ENCODE data around the gene SFTPA2.
"Not testable (repeated sequence)": the region's sequence is repeated elsewhere in the genome, so short reads cannot be mapped to it uniquely, and the experiment has no call there.

SFTPA2 gene

DNA sequence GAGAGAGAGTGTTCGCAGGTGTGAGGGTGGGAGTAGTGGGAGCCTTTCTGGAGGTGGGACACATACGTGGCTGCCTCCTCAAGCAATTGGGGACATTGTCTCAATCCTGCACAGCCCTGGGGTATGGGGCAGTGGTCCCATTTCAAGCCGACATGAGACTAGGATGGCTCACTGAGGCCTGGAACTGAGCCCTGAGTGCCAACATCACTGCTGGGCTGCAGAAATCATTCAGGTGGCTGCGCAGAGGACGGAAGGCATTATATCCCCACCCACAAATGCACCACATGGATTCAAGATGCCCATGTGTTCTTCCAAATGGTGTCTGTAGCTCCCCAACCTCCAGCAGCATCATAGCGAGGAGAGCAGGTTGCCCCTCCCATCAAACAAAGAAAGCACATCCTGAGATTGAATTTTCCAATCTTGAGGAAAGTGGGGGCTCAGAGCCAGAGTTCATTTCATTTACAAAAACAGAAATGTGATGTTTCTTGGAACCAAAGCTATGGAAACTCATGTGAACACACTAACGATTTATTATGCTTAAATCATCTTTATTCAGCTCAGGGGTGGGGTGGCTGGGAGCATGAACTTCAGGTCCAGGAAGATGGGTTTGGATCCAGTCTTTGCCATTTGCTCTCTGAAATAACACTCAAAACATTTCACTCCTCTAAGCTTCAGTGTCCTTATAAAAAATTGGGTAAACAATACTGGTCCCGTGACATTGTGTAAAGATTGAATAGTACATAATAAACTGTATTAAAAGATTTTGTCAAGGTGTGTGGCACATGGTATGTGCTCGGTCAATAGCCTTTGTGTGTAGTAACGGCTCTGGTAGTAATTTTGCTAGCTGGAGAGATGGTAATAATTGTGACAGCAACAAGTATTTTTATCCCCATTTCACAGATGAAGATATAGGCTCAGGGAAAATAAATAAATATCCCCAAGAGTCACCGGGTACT, 4.6 kb downstream of the SFTPA2 start:
- DNase-seq: no peak

DNA sequence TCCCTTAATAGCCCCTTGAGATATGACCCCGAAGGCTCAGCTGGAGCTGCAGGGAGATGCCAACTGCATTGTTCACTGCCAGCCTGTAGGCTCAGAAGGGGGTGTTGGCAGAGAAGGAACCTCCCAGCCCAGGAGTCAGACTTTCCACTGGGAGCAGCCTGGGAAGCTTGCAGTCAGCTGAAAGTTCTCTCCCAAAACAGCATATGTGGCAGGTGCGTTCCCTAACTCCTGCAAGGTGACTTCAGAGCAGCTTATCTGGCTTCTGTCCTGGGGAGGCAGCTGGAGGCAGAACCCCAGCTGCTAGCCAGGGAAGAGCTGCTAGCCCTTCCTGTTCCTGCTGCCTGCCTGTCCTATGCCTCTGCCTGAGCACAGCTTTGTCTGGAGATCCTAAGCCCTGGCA, 8.1 kb downstream of the SFTPA2 start:
- no peak for DNase-seq

DNA sequence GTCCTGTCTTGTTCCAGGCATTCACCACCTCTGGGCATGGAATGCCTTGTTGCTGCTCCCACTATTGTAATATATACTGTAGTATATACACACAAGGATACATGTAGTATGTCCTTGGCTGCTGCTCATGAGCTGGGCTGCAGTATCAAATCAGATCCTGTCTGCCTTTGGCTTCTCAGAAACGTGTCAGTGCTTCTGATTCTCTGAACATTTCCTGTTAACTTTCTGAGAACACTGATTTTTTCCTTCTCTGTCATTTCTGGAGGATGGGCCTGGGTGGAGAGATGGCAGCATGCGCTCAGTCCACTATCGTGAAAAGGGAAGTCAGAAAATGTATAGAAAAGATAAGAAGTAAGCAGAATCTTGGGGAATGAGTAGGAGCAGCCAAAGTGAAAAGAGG, 12.2 kb downstream of the SFTPA2 start:
- no peak for DNase-seq

DNA sequence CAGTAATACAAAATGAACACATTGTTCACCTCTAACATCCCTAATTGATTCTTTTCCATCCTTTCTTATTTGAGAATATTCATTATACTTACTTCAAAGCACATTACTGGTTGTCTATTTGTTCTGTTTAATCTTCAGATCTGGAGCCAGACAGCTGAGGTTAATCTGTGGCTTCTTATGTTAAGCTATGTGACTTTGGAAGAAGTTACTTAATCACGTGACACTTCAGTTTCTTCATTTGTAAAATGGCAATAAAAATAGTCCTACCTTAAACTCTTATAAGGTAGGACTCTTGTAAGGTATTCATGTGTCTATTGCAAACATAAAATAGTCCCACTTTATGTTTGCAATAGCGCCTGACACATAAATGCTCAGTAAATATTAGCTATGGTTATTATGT, 13.1 kb downstream of the SFTPA2 start:
- not testable (repeated sequence) for DNase-seq

DNA sequence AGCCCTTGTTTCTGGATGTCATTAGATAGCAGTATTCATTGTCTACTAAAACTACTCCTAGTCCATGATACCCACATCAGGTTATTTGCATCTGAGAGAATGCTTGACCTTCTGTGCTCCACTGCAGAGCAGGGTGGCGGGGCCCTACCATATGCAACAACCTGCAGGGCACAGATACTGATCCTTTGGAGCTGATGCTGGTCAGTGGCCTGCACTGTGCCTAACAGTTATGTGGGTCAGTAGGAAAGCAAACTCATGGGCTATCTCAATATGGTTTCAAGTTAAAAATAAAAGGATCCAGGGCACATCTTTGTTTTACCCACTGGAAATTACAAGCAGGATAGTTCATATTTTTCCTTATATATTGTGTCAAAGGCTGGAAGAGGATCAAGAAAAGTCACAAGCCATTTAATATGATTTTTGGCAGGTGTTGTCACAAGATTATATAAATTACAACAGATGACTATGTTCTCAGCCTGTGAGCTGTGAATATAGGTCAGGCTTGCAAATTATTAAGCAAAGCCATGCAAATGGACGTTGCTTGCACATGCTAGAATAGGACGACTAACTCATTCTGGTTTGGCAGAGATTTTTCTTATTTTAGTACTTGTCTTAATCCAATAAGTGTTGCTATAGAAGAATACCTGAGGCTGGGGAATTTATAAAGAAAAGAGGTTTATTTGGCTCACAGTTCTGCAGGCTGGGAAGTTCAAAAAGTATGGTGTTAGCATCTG, 15.1 kb downstream of the SFTPA2 start:
- DNase-seq: not testable (repeated sequence)

DNA sequence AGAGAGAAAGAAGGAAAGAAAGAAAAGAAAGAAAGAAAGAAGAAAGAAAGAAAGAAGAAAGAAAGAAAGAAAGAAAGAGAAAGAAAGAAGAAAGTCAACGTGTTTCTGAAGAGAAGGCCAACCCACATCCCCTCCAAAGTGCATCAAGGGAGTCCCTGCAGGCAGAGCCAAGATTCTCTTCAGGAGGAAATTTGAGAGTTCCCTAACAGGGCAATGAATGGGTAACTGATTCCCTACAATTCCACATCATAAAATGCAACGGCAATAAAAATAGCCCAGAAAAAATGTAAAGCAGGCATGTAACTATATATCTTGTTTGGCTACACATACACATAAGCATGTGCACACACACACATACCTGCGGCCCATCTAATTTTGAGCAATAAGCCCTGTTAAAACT, 15.8 kb downstream of the SFTPA2 start:
- DNase-seq: not testable (repeated sequence)

DNA sequence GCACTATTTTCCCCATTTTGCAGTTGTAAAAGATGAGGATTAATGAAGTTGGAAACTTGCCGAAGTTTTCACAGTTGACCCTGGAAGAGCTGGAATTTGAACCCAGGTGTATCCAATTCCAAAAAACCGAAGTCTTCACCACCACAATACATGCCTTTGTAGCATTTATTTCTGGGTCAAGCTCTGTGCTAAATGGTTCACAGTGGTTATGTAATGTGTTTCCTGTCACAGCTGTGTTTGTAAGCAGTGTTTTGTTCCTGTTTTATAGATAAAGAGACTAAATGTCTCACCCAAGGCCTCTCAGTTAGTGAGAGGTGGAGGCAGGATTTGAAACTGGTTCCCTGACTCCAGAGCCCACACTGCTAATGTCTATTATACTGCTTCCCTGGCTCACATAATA, 17.6 kb downstream of the SFTPA2 start:
- no peak for DNase-seq

DNA sequence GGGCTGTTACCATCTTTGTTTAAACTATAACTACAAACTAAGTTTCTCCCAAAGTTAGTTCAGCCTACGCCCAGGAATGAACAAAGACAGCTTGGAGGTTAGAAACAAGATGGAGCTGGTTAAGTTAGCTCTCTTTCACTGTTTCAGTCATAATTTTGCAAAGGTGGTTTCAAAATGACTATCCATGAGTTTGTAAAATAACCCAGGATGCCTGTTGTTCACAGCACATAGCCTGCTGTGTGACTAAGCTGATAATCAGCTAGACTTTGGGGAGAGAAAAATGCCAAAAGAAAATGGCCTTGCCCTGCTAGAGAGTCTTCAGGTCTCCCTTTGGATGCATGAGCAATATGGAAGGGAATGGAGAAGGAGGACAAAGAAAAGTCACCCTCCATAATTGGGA, 19.3 kb downstream of the SFTPA2 start:
- DNase-seq: not testable (repeated sequence)

DNA sequence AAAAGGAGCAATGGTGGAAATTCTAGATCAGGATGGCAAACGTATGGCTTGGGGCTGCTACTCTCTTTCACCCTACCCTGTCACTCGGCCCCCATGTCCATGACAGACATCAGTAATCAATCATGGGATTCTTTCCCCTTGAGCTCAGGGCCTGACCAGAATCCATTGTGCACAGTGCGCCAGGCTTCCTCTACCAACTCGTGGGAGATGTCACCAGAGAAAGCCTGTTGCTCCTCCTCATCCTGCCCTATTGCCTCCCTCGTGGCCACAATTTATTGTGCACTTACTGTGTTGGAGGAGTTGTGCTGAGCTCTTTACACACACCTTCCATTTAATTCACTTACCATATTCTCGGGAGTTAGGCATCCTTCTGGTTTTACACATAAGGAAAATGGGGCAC, 21.9 kb downstream of the SFTPA2 start:
- DNase-seq: not testable (repeated sequence)

DNA sequence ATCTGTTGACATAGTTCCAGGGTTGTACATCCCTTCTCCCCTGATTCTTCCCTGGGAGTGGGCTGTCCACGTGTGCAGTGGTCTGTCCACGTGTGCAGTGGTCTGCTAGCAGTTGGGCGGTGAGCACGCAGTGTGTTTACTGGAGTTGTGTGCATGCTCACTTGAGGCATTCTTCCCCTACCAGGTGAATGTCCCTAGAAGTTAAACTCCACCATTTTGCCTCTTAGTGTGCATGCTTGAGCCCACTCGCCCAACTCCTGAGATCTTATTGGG, 26.4 kb downstream of the SFTPA2 start:
- DNase-seq: not testable (repeated sequence)

DNA sequence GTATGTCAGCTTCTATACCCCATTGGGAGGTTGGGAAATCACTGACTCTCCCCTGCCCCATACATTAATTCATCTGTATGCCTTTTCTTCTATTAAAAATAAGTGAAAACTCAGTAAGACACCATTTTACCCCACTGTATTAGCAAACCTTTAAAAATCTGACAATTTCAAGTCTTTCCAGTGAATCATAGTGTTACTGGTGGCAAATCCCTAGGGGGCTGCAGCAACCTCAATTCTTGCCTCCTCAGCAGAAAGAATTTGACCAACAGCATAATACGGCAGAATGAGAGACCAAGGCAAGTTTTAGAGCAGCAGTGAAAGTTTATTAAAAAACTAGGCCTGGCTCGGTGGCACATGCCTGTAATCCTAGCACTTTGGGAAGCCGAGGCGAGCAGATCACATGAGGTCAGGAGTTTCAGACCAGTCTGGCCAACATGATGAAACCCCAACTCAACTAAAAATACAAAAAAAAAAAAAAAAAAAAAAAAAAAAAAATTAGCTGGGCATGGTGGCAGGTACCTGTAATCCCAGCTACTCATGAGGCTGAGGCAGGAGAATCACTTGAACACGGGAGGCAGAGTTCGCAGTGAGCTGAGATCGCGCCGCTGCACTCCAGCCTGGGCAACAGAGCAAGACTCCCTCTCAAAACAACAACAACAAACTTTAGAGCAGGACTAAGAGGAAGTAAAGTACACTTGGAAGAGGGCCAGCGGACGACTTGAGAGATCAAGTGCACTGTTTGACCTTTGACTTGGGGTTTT, 26.9 kb downstream of the SFTPA2 start:
- not testable (repeated sequence) for DNase-seq

DNA sequence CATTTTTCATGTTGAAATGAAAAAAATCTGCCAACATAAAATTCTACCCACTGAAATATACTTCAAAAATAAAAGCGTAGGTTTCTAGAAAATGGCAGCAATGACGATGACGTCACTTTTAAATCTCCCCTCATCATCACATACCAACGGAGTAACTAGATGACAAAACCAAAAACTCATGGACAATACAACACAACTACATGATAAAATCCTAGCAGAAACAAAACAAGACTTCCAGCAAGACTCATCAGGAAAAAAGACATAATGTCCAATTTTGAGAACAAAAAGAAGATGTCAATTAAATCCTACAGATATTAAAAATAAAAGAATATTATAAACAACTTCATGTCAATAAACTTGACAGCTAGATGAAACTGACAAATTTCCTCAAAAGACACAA, 31.9 kb downstream of the SFTPA2 start:
- DNase-seq: not testable (repeated sequence)

DNA sequence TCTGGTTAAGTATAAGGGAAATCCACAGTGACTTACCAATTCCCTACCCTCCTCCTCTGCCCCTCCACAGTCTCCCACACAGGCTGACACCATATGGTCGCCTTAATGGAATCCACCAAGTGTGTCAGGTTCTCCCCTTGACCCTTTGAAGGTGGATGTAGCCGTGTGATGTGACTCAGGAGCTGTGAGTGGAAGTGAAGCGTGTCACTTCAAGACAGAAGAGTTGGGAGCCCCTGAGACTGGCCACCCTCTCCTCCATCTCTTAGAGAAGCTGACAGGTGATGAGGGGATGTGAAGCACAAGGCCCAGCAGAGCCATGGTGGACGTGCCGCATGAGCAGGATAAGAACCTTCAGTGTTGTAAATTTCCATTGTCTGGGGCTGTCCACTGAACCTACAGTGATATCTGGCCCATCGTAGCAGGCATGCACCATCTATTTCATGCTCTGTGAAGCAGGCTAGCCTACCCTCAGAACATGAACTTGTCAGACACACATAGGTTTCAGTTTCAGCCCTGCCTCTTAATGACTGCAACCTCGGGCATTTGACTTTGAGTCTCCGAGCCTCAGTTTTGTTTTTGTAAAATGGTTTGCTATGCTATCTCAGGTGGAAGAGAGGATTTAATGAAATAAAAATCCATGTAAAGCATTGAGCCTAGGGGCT, 35.0 kb downstream of the SFTPA2 start:
- DNase-seq: not testable (repeated sequence)

DNA sequence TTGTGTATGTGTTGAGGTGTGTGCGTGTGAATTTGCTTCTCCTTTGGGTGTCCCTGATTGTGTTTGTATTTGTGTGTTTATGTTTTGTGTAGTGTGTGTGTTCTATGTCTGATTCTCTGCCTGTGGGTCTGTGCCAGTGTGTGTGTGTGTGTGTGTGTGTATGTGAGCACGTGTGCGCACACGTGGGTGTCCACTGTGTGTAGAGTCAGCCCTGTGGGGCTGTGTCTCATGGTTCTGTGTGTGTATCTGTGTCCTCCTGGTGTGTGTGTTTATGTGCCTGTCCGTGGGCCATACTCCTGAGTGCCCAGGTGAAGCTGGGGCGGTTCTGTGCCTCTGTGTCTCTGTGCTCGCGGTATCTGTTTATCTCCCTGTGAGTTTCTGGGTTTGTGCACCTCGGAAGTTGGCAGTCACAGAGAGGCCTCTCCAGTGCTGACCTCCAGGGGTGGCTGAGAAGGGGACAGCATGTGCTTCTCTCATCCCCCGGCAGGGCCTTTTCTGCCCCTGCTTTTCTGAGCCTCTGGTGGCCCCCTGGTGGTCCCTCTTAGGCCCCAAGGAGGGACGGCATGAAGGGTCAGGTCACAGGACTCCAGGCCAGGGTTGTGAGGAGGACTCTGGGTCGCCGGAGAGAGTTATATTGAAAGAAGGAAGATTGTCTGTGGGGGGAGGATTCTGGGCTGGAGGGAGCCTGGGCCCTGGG, 36.9 kb downstream of the SFTPA2 start:
- DNase-seq: not testable (repeated sequence)

DNA sequence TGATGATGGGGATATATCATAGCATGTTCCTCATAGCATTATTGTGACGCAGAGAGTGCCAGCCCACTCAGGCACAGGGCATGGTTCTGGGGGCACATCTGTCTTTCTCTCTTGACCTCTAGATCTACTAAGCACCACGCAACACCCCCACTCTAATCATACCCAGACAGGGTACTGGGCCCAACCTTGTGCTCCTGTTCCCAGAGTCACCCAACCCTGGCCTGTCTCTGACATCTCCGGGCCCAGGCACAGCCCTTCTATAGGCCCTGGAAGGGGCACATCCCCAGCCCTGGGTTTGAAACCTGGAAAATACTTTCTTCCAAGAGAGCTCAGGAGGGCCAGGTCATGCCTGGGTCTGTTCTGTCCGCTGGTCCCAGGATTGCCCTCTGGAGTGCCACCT, 37.7 kb downstream of the SFTPA2 start:
- not testable (repeated sequence) for DNase-seq

DNA sequence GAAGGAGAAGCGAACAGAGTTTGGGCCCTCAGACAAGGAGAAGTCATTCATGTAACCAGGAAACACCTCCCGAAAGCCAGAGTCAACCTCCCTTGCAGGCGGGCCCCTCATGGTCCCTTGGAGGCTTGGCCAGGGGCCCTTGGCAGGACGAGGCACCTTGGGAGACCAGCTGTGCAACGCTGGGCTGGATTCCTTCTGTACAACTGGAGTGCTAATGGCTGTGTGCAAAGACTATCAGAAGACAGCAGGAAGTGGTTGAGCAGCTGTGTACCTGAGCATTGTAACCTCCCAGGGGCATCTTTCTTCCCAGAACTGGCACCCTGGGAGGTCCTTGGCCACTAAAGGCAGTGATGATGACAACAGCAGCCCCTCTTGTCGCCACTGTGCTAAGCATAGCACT, 38.5 kb downstream of the SFTPA2 start:
- not testable (repeated sequence) for DNase-seq

DNA sequence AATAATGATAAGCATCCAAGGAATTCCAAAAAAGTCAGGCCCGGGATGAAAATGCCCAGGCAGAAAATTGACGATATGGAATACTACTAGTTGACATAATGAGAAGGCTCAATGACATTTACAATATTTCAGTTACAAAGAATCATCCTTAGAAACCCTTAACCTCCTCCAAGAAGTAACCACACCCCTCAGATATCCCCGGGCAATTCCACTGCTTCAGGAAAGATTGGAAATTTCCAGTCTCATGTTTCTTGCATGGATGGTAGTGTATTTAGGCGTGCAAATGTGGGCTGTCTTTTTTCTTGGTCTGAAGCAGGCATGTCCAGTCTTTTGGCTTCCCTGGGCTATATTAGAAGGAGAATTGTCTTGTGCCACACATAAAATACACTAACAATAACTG, 42.6 kb downstream of the SFTPA2 start:
- not testable (repeated sequence) for DNase-seq

DNA sequence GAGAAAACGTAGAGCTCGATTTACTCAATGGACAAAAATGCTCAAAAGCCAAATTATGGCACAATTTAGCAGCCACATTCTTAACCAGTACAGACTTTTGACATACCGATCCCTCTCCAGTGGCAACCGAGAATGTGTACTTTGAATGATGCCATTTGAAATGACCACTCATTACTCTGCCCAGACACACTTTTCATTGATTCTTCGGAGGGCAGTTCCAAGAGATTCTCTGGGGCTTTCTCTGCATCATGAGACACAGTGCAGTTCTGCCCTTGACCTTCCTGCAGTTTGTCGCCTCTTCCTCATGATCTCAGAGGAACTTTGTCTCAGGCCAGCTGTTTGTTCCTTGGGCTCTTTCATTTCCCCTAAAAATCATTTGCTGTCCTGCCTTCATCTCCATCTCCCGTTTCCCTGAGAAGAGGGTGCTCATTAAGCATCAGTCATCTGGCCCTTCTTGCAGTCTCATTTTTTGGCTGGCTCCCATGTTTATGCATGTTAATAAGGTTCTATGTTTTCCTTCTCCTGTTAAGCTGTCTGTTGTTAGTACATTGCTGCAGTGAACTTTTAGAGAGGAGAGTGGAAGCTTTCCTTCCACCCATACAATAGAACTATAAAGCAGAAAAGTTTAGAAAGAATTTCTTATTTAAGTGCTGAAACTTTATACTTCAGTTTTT, 43.5 kb downstream of the SFTPA2 start:
- DNase-seq: not testable (repeated sequence)

DNA sequence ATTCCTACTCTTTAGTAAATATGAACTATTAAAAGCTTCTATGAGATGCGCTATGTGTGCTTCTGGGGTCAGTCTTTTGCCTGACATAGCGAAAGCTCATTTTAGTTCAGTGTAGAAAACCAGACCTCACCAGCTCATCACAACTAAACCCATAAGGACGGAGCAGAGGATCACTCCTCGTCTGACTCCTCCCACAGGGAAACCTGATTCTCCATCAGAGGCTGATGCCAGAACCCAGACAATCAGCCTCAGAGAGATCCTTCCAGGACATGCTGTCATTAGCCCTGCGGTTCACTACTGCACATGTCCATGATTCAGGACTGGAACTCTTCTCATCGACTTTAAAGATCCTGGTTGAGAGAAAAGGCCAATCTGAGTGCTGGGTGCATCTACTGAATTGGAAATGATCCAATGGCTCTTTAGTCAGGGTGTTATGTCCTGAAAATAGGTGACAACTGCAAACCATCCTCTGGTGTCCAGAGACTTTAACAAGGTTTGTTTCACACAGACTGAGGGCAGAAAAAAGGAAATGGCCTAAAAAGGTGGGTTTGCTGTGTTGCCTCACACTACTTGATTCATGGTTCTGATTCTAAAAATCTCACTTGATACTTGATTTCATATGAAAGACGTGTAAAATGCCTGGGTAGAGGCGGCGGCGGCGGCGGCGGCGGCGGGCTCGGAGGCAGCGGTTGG, 48.2 kb downstream of the SFTPA2 start, which contains the start of gene EIF5AL1:
Gene EIF5AL1 (plus strand): TSS at position 643 of the 693 bp plus-strand sequence. CDS start 117 bp downstream, outside the sequence.
- not testable (repeated sequence) for DNase-seq

DNA sequence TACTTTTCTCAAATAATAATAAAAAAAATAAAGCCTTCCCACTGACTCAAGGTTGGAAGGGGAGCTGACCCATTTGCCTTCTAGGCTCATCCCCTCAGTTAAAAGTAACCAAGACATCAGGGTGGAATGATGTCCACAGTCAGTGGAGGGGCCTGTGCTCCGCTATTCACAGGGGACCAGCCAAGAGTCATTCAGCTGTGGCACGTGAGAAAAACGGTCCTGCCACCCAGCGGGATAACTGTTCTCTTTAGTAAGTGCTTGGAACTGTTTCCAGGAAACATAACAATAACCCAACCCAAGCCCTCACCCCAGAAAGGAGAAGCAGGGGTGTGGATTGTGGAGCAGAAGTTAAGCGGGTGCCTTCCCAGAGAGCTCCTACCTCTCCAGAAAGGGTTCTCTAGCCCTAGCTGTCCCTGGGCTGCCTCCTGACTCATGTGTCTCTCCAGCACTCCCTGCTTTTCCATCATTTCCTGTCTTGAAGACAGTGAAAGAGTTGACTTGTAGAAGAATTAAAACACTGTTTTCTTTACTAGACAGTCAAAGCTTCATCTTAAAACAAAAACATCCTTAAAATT, 50.2 kb downstream of the SFTPA2 start:
- DNase-seq: not testable (repeated sequence)
